ENCODE results near the gene SH3GL2.
"Not testable (repeated sequence)": the region's sequence is repeated elsewhere in the genome, so short reads cannot be mapped to it uniquely, and the experiment has no call there.

SH3GL2 gene

GRCh38 chr9:17760250-17760649 is 181.4 kb downstream of the SH3GL2 start:
- DNase-seq = no peak

- no peak for DNase-seq
These were observed 183.3 kb downstream of the SH3GL2 start for GRCh38 chr9:17761984-17762676.

GRCh38 chr9:17764306-17764705 is 185.4 kb downstream of the SH3GL2 start:
- no peak for DNase-seq

- DNase-seq = not testable (repeated sequence)
These were observed 186.3 kb downstream of the SH3GL2 start for GRCh38 chr9:17765131-17765530.

GRCh38 chr9:17772223-17772622 is 193.4 kb downstream of the SH3GL2 start:
- DNase-seq = no peak

GRCh38 chr9:17775656-17776055 is 196.8 kb downstream of the SH3GL2 start:
- peak; percentile 13 for DNase-seq

- DNase-seq = no peak
These were observed 197.9 kb downstream of the SH3GL2 start for GRCh38 chr9:17776735-17777134.

GRCh38 chr9:17777465-17777864 is 198.6 kb downstream of the SH3GL2 start:
- no peak for DNase-seq

GRCh38 chr9:17782430-17783149 is 203.7 kb downstream of the SH3GL2 start:
- DNase-seq = no peak

- DNase-seq = no peak
These were observed 204.4 kb downstream of the SH3GL2 start for GRCh38 chr9:17783227-17783626.

- no peak for DNase-seq
These were observed 210.4 kb downstream of the SH3GL2 start for GRCh38 chr9:17789316-17789715.

GRCh38 chr9:17793713-17794622 is 215.1 kb downstream of the SH3GL2 start:
- DNase-seq = no peak

- DNase-seq = no peak
These were observed 216.9 kb downstream of the SH3GL2 start for GRCh38 chr9:17795744-17796143.

- DNase-seq = no peak
These were observed 220.5 kb downstream of the SH3GL2 start for GRCh38 chr9:17799369-17799768.

GRCh38 chr9:17800418-17800817 is 221.6 kb downstream of the SH3GL2 start:
- no peak for DNase-seq

GRCh38 chr9:17802249-17802857 is 223.5 kb downstream of the SH3GL2 start:
- no peak for DNase-seq

- peak; percentile 61 for DNase-seq
These were observed 228.9 kb downstream of the SH3GL2 start for GRCh38 chr9:17807613-17808282.

- no peak for DNase-seq
These were observed 231.5 kb downstream of the SH3GL2 start for GRCh38 chr9:17810317-17810716.

GRCh38 chr9:17810728-17811571 is 232.1 kb downstream of the SH3GL2 start:
- peak; percentile 51 for DNase-seq

- no peak for DNase-seq
These were observed 234.9 kb downstream of the SH3GL2 start for GRCh38 chr9:17813798-17814197.

GRCh38 chr9:17816431-17817027 is 237.7 kb downstream of the SH3GL2 start:
- DNase-seq = no peak

Data from NCI-H2171 (cell line).